Neural cell (in vitro differentiated cells): ENCODE data around the gene TULP4. TPM values are rescaled to one million over a fixed set of nuclear protein-coding genes. Genes with fewer than 3 reads are reported as not detected.

ENCODE experiments used
- H2AFZ ChIP-seq: fragments of 200-600, 300-800 bp; sonication (generic), shearing (Covaris generic); 2 replicates; pipeline ENCODE4 v1.6.0; 2014; ENCODE audit warnings: low read depth, mild to moderate bottlenecking, antibody characterized with exemption, low read length, moderate library complexity
- H3F3A ChIP-seq: fragments of 200-600 bp; shearing (Covaris generic); 2 replicates; pipeline ENCODE4 v1.6.1; 2016; ENCODE audit warnings: mild to moderate bottlenecking, moderate library complexity, mixed read lengths, antibody characterized with exemption, low read length; ENCODE audit not compliant: insufficient read depth, poor library complexity, severe bottlenecking
- H3K27ac ChIP-seq: fragments of 200-600, 300-800 bp; sonication (generic), shearing (Covaris generic); 2 replicates; pipeline ENCODE4 v1.5.1; 2014; ENCODE audit warnings: mild to moderate bottlenecking, low read length, moderate library complexity
- H3K27me3 ChIP-seq: fragments of 300-800, 200-600 bp; sonication (generic), shearing (Covaris generic); 2 replicates; pipeline ENCODE4 v1.6.0; 2014; ENCODE audit warnings: mild to moderate bottlenecking, low read depth, low read length, moderate library complexity; ENCODE audit not compliant: insufficient read depth
- H3K36me3 ChIP-seq: fragments of 300-800, 200-600 bp; sonication (generic), shearing (Covaris generic); 2 replicates; pipeline ENCODE4 v1.5.1; 2014; ENCODE audit warnings: mild to moderate bottlenecking, antibody characterized with exemption, low read length, moderate library complexity; ENCODE audit not compliant: insufficient read depth
- H3K4me2 ChIP-seq: fragments of 300-800, 200-600 bp; sonication (generic), shearing (Covaris generic); 2 replicates; pipeline ENCODE4 v1.6.0; 2014; ENCODE audit warnings: mild to moderate bottlenecking, low read length
- H3K4me3 ChIP-seq: fragments of 300-800, 200-600 bp; sonication (generic), shearing (Covaris generic); 2 replicates; pipeline ENCODE4 v1.5.1; 2014; ENCODE audit warnings: mild to moderate bottlenecking, low read length, moderate library complexity
- H3K79me2 ChIP-seq: fragments of 200-600 bp; shearing (Covaris generic); replicated peaks from 2 replicates; pipeline ENCODE4 v1.6.0; 2014; ENCODE audit warnings: mild to moderate bottlenecking, low read length, moderate library complexity; ENCODE audit not compliant: insufficient read depth
- H3K9ac ChIP-seq: fragments of 300-800, 200-600 bp; sonication (generic), shearing (Covaris generic); 2 replicates; pipeline ENCODE4 v1.6.1; 2016; ENCODE audit warnings: mild to moderate bottlenecking, low read length, mixed read lengths
- H3K9me2 ChIP-seq: fragments of 200-600 bp; shearing (Covaris generic); 2 replicates; pipeline ENCODE4 v1.6.1; 2016; ENCODE audit warnings: mild to moderate bottlenecking, low read length, mixed read lengths; ENCODE audit not compliant: insufficient read depth
- H3K9me3 ChIP-seq: fragments of 200-600, 300-800 bp; sonication (generic), shearing (Covaris generic); 2 replicates; pipeline ENCODE4 v1.6.1; 2016; ENCODE audit warnings: mild to moderate bottlenecking, mixed run types, low read length, moderate library complexity, mixed read lengths
- H4K20me1 ChIP-seq: fragments of 200-600 bp; shearing (Covaris generic); 2 replicates; pipeline ENCODE4 v1.6.1; 2016; ENCODE audit warnings: mild to moderate bottlenecking, mixed run types; ENCODE audit not compliant: insufficient read depth
- CTCF ChIP-seq: fragments of 450-650 bp; IDR thresholded peaks from 2 replicates; pipeline ENCODE4 v1.5.1; 2014; ENCODE audit warnings: antibody characterized with exemption, mild to moderate bottlenecking, moderate library complexity; ENCODE audit not compliant: poor library complexity, severe bottlenecking
- EP300 ChIP-seq: fragments of 450-650 bp; conservative IDR thresholded peaks from 2 replicates; pipeline ENCODE4 v1.6.1; 2014; ENCODE audit warnings: antibody characterized with exemption, mild to moderate bottlenecking, moderate library complexity; ENCODE audit not compliant: poor library complexity, severe bottlenecking
- EZH2 ChIP-seq: fragments of 200-600, 300-800 bp; shearing (Covaris generic), sonication (generic); IDR thresholded peaks from 2 replicates; pipeline ENCODE4 v1.6.1; 2014; ENCODE audit warnings: antibody characterized with exemption, low read length, borderline replicate concordance, mild to moderate bottlenecking; ENCODE audit not compliant: insufficient read depth, poor library complexity, severe bottlenecking
- MXI1 ChIP-seq: fragments of 450-650 bp; conservative IDR thresholded peaks from 2 replicates; pipeline ENCODE4 v1.6.1; 2014; ENCODE audit warnings: antibody characterized with exemption, mild to moderate bottlenecking; ENCODE audit not compliant: poor library complexity, severe bottlenecking
- POLR2AphosphoS5 ChIP-seq: IDR thresholded peaks from 2 replicates; pipeline ENCODE4 v1.6.1; 2012
- RAD21 ChIP-seq: fragments of 450-650 bp; conservative IDR thresholded peaks from 2 replicates; pipeline ENCODE4 v1.6.1; 2014; ENCODE audit warnings: antibody characterized with exemption, mild to moderate bottlenecking, moderate library complexity
- REST ChIP-seq: IDR thresholded peaks from 2 replicates; pipeline ENCODE4 v1.6.1; 2012; ENCODE audit warnings: borderline replicate concordance
- SMC3 ChIP-seq: fragments of 450-650 bp; conservative IDR thresholded peaks from 2 replicates; pipeline ENCODE4 v1.6.1; 2014; ENCODE audit warnings: antibody characterized with exemption, mild to moderate bottlenecking, moderate library complexity; ENCODE audit not compliant: poor library complexity
- TAF1 ChIP-seq: IDR thresholded peaks from 2 replicates; pipeline ENCODE4 v1.6.1; 2012; ENCODE audit warnings: low read depth
- polyA plus RNA-seq: library from polyadenylated mRNA; depleted of rRNA; stranded (reverse); fragments of >200 nt; gene quantifications from 2 replicates; pipeline ENCODE4 v1.2.3, GENCODE V29; 2014

Gene TULP4
- polyA plus RNA-seq, 1 donor from 2014 or later: 30.6 TPM

GRCh38 chr6:158487495-158487894 lies 175.2 kb downstream of the TULP4 start:
- peak overlapping the region; percentile 60 for H3K27ac ChIP-seq
- H3K27me3 ChIP-seq: no peaks in the 10 kb centered on the region
- H3F3A ChIP-seq: no peaks in the 10 kb centered on the region
- no peaks in the 10 kb centered on the region for H3K9me3 ChIP-seq
- no peak overlapping the region for H2AFZ ChIP-seq
- TF ChIP-seq TAF1: no peak
- TF ChIP-seq SMC3: no peak
- TF ChIP-seq MXI1: peak; percentile 53
- no peak for TF ChIP-seq CTCF
- no peak for TF ChIP-seq EP300
- no peak for TF ChIP-seq EZH2
- no peak for TF ChIP-seq RAD21
- TF ChIP-seq POLR2AphosphoS5: peak; percentile 39
- TF ChIP-seq REST: peak; percentile 17
- H3K79me2 ChIP-seq: no peaks in the 10 kb centered on the region
- no peaks in the 10 kb centered on the region for H3K36me3 ChIP-seq
- no peak overlapping the region for H3K4me3 ChIP-seq
- H3K9me2 ChIP-seq: no peaks in the 10 kb centered on the region
- no peaks in the 10 kb centered on the region for H4K20me1 ChIP-seq
- peak overlapping the region; percentile 21 for H3K9ac ChIP-seq
- no peak overlapping the region for H3K4me2 ChIP-seq

- Histone ChIP-seq H3K4me3 (no peak overlapping the region), H3F3A (no peaks in the 10 kb centered on the region), H3K4me2 (no peak overlapping the region), H3K9me2 (no peaks in the 10 kb centered on the region), H3K9ac (peak overlapping the region; percentile 21), H3K79me2 (no peaks in the 10 kb centered on the region), H4K20me1 (no peaks in the 10 kb centered on the region), H3K27me3 (no peaks in the 10 kb centered on the region), H3K36me3 (no peaks in the 10 kb centered on the region), H3K9me3 (no peaks in the 10 kb centered on the region), H2AFZ (no peak overlapping the region), H3K27ac (peak overlapping the region; percentile 60)
- TF ChIP-seq EZH2 (no peak), TAF1 (no peak), EP300 (no peak), RAD21 (no peak), REST (no peak), POLR2AphosphoS5 (no peak), CTCF (no peak), SMC3 (no peak), MXI1 (no peak)
These were observed 175.8 kb downstream of the TULP4 start for GRCh38 chr6:158488065-158488464.
